Activated T-helper 1 cell treated with Interleukin-2 at 50 U/mL for 16 hours (primary cell): ENCODE data around the gene PTPRK.

ENCODE experiments used
- DNase-seq: peaks from one replicate; pipeline ENCODE4 v3.0.0-alpha.2; 2020; ENCODE audit warnings: low read depth

PTPRK gene

DNA sequence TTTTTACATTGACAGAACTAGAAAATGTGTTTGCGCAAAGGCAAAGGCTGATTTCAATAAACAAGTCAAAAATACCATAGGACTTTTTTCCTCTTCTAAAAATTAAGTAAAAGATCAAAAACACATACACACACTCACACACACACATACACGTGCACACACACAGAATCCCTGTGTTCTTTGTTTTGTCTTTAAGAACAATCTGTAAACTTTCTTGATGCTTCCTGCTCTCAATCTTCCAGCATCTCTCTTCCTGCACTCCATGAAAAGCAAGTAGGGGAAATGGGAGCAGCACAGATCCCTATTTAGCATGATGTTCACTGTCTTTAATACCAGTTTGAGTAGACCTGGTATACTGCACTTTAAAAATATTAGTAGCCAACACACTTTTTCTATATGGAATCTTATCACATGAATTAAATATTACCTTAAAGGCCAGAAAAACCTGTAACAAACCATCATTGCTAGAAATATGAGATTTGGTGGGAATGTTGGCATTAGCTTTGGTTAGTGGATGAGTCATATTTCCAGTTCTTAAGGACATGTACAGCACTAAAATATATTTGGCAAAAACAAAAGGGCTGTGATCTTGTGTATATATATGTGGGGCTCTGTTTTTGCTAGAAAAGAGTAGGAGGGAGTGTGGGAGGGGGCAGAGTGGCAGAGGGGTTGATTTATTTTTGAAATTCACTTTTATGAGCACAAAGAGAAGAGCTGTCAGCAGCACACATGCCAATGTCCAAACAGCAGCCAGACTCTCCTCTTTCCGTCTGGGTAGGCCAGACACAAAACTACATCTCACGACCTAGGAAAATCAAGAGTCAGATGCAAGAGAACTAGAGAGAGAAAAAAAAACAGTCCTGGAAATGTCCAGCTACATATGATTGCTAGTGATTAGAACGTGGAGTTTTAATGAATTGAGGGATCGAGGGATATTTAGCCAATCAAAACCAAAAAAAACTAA is 4.6 kb downstream of the PTPRK start:
- DNase-seq, result no peak

DNA sequence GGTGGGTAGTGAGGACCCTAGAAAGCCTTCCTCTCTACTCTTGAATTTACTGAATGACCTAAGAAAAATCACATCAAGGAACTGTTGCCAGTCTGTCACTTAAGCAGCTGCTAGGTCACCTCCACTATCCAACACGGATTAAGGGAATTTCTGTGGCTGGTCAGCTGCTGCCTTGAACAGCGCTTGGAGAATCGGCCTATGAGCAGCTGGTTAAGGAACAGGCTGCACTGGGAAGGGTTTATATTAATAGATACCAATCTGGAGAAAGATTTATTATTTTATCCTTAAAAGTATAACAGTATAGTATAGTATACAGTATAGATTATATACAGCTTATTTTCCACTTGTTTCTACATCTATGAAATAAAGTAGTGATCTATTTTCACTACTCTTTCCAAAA is 6.5 kb downstream of the PTPRK start:
- DNase-seq, result no peak

DNA sequence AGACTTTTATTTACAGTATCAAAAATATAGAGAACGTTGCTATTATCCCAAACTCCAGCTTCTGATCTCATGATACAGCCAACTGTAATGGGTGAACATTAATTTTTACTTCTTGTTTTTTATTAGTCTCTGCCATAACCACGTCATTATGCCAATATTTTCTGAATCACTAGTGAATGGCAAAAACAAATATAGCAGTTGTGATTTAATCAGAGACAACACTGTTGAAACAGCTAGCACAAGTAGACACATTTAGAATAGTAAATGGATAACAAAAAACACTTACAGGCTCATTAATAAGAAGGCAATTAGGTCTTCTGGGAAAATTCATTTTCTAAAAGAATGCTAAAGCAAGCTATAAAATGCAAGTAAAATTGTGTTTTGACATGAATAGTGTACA is 8.1 kb downstream of the PTPRK start:
- no peak for DNase-seq

DNA sequence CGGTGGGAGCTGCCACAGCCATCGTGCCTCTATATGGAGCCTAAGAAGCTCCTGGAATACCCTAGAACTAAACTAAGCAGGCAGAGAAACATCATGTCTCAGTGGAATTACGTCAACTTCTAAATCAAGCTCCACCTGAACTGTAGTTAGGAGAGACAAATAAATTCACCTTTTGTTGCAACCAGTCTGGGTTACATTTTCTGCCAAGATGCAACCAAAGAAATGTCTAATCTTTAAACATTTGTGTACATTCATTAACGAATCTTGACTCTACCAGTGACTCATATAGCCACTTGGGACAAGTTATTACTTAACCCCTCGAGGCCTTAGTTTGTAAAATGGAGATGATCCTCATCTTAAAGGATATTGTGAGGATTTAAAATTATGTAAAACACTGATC is 8.9 kb downstream of the PTPRK start:
- DNase-seq, result no peak

DNA sequence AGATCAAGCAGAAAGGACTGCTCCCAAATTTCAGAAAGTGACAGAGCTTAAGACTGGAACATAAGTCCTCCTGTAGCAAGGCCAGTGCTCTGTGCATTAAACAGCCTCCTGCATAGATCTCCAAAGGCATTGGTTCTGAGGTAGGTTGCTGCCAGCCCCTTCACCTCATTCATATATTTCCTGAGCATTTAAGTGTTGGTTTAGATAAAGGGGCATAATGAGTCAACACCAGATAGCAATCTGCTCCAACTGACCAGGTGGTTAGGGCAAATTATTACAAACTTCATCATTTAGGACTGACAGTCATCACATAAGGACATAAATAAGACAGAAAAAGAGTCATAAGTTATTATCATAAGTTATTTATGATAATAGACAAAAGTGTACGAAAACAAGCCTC is 10.7 kb downstream of the PTPRK start:
- no peak for DNase-seq

DNA sequence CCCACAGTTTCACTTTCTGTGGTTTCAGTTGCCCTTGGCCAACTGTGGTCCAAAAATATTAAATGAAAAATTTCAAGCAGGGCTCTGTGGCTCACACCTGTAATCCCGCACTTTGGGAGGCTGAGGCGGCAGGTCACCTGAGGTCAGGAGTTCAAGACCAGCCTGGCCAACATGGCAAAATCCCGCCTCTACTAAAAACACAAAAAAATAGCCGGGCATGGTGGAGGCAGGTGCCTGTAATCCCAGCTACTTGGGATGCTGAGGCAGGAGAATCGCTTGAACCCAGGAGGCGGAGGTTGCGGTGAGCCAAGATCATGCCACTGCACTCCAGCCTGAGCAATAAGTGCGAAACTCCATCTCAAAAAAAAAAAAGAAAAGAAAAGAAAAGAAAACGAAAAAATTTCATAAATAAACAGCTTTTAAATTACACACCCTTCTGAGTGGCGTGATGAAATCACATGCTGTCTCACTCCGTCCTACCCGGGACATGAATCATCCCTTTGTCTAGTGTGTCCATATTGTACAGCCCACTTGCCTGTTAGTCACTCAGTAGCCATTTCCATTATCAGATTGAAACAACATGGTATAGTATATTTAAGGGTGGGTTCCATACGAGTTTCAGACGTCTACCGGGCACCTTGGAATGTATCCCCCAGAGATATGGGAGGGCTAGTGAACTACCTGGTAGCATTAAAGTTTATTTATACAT is 11.7 kb downstream of the PTPRK start:
- no peak for DNase-seq

DNA sequence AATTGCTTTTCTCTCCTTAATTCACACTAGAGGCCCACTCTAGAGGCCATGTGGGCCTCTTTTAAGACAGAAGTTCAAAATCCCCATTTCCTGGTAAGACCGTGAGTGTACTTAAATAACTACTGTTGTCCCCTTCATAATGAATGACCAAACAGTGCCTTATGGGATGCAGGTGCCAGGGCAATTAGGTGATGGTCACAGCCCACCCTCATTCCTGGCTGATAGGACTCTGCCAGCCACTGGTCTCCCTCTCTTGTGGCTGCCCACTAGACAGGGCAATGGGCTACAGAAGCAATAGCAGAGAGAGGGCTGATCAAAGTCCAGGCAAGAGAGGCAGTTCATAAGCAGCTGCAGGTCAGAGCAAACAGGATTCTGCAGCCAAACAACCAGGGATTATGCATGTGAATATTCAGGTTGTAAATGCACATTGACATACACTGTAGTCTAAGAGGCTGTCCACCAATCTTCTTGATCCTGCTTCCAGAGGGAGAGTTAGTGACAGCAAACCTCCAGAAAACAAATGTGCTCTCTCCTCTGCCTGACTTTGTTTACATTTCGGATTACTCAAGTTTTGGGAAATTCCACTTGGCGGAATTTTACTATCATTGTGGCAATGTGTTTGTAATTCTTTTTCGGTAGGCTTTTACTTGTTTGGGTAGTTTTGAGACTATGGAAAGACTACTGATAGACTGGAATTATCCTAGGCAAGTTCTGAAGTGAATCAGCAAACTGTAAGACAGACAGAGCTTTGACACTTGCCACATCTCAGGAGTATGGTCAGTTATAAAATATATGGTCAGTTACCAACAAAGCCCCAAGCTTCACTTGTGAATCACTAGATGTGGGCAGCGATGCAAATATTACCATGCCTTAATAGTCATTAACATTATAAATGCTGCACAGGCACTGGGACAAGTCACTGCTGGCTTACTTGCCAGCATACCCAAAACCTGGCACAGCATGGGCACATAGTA is 12.8 kb downstream of the PTPRK start:
- no peak for DNase-seq

DNA sequence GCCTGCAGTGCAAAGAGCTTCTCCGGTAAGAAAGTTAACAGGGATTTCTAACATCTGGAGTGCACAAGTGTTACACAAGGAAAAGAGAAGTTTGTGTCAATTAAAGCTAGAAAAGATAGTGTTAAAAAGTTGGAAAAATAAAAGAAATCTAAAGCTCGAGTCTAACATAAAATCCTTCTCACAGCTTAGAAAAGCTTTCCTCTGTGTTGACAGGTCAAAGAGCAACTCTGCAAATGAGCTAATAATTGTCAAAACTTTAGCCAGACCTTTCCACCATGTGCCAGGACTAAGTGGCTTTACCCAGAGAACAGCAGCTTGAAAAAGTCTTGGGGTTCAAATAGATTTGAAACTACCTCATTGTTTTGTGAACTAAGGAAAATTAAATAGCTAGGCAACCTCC is 14.8 kb downstream of the PTPRK start:
- DNase-seq, result no peak

DNA sequence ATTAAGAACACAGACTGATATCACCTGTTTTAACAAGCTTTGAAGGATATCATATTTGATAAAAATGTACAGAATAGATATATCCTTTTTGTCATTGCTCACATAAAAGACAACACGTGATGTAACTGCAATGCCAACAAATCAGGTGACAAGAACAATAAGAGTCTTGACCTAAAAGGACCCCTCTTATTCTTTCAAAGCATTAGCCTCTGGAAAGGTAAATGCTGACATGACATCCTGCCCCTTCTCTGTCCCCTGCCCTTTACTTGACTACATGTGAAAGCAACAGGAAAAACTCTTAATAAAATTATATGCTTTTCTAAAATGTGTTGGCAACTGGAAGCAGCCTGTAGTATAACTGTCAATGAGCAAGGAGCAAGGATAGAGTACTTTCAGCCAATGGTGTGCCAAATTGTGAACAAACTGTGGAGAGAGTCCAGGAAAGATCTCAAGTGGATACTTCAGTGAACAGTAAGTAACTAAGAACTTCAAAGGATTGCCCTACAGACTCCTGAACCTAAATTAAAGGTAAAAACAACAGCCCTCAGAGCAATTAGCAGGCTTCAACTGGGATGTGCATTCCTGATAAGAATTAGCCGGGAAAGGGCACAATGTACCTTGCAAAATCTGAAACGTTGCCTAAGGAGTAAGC is 16.3 kb downstream of the PTPRK start:
- DNase-seq, result no peak

DNA sequence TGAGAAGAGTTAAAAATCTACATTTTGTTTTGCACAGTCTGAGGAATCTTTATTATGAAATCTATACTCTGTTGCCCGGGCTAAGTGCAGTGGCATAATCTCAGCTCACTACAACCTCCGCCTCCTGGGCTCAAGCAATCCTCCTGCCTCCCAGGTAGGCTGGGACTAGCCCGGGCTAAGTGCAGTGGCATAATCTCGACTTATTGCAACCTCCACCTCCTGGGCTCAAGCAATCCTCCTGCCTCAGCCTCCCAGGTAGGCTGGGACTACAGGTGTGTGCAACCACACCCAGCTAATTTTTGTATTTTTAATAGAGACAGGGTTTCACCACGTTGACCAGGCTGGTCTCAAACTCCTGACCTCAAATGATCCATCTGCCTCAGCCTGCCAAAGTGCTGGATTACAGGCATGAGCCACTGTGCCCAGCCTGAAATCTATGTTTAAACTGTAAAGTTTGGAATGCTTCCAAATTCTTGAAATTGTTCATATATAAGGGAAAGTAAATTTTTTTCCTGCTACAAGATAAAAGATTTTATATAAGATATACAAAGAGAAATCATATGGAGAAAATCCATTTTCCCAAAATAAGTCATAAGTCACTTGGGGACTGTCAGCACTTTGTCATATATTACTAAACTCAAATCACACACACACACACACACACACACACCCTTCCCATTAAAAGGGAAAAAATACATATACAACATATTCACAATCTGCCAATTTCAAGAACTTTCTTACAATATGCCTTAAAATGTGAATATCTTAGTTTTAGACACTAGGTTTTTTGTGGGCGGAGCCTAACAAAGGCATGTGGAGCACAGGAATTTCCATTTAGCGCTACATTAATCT is 19.4 kb downstream of the PTPRK start:
- DNase-seq, result no peak

DNA sequence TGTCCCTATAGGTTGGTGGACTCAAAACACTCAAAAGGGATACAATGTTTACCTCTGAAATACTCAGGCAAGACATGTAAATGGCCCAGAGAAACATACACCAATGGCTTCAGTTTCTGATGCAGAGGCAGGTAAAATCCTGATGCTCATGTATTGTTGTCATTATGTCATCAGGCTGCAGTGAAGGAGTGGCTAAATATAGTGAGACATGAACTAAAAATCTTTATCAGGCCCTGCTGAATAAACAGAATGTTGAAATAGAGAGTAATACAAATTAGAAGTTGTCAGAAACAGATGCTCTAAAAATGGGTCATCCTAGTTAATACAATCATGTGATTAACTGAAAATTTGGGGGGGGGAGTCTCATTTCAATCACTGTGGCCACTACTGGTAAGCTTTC is 20.4 kb downstream of the PTPRK start:
- DNase-seq, result no peak

DNA sequence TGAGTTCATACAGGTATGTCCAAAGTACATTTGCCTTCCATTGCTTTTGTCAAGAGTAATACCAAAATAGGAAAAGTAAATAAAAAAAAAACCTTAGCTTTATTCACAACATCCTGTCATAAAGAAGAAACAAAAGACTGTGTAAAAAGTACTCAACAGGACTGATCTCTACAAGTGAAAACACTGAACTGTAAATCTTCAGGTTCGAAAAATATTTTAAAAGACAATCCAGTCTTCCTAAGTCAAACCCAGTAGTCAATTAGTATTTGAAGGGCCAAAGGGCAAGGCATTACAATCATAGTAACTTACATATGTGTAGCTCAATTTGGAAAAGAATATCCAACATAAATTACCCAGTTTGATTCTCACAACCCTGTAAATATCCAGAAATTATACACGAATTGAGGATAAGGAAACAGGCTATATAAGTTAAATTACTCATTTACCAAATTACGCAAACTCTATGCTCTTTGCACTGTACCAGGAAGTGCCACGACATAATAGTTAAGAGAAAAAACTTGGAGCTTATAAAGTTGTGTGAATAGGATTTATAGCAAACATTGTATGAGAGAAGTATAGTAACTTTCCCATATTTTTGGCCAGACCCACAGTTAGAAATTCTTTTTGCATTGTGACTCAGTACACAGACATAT is 21.2 kb downstream of the PTPRK start:
- no peak for DNase-seq

DNA sequence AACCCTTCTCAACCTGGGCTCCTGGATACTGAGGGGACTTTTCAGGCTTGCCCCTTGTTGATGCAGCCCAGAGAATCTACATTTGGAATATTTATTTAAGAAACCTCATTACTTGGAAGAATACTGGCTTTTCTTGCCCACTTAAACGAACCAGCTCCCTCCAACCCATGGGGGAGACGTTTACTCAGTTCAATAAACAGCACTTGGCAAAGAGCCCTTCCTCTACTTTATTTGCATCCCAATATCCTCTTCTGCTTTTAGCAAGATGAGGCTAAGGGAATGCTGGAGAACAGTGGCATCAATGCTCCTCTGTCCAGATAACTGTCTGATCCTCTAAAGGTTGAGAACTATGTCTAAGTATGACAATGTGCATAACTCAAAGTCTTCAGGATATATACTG is 22.2 kb downstream of the PTPRK start:
- DNase-seq, result no peak

DNA sequence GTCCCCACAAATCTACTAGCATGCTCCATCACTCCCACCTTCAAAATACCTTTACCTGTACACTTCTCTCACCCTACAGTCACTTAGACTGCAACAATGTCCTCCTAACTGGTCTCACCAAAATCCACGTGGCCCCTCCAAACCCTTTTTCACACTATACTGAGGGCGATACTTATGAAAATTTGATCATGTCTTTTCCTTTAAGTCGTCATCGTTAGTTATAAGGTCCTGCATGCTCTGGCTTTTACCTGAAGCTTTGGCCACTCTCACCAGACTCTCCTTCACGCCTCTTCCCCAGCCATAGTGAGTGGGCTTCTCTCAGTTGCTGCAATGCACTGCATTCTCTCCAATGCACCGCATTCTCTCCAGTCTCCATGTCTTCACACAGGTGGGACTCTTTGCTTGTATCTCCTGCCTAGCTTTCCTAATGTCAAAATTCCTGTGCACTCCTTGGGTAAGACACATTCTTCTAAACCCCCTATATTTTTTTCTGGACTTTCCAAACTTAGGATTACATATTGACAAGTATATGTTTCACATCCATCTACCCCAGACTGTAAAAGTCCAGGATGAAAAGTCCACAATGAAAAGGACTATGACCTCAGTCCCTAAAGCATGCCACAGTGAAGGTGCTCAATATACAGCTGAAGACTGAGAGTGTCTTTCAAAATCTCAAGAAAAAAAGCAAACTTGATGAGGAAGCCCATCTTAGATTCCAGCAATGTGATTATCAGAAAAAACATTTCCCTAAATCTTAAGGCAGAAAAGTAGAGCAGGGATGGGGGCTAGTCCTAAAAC is 24.7 kb downstream of the PTPRK start:
- no peak for DNase-seq

DNA sequence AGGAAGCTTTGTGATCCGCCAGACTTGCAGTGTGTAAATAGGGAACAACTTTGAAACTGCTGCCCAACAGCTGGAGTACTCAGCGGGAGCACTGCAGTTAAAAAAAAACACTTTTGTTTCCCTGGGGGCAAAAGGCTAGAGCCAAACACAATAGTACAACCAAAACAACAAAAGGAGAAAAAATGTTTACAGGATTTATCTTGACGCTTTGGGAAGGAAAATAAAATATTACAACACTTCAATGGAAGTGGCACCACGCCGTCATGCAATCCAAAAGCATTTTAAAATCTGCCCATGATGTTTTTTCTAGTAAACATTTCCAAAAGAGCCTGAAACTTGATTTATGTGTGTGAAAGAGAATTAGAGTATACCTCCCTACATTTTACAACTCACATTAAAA is 26.0 kb downstream of the PTPRK start:
- DNase-seq, result no peak

DNA sequence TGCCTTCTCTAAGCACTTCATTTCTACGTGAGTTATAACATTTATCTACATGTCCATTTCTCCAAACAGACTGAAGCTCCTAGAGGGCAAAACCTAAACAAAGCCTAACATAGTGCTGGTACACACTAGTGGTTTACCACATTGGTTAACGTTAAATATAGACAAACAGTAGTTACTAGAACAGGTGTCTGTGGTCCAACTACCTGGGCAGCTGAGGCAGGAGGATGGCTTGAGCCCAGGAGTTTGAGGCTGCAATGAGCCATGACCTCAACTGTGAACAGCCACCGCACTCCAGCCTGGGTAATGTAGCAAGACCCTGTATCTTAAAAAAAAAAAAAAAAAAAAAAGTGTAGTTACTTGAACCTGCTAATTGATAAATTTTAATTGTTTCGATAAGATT is 26.5 kb downstream of the PTPRK start:
- no peak for DNase-seq

DNA sequence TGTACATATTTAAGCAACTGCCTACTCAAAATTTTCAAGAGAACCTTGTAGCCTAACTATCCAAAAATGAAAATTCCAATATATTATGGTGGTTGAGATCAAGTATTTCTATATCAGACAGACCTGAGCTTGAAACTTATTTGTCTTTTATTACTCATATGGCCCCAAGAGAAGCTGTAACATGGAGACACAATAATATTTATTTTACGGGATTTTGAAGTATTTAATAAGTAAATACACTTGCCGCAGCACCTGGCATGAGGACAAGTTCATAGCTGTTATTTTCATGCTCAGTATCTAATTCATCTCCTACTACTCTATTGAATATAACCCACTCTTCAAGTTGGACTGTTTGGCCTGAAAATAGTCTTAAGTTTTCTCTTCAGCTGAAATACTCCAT is 28.0 kb downstream of the PTPRK start:
- no peak for DNase-seq

DNA sequence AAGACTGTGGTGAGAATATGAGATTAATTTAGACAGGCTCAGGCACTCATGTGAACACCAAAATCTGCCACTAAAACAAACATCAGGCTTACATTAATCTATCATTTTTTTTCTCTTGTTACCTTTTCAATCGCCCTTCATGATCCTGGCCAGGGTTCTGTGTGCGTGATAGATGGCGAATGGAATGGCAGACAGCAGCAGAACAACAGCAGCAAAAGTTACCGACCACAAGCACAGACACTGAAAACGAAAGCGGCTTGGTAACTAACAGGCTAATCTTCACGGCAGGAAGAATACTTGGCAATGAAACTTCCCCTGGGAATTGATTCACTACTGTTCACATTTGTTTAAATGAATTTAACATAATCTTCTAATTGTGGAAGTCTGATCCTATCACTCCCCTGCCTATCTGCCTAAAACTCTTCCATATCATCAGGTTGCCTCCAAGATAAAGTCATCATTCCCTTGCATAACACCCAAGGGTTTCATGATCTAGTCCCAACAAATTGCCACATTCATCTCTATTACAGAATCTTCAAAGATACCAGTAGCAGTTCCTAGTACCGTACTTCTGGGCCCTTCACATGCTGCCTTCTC is 28.7 kb downstream of the PTPRK start:
- no peak for DNase-seq

DNA sequence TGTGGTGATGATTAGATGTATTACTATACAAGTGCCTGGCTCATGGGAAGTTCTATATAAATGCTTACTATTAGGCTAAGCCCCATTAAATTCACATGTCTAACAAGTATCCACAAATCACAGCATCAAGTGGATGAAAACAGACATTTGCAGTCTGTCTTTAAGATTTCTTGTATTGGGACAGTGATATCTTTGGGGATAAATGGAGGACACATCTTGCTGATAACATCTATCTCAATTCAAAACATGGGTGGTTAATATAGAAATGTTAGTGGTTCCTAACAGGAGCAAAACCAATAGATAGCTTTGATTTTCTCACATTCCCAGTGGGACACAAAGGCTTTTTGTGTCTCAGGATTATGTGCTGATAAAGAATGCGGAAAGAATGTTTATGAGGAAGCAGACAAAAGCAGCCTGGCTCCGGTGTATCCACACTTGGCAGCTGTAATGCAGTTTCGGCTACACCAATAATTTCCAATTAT is 29.3 kb downstream of the PTPRK start:
- no peak for DNase-seq
